Osteocyte (in vitro differentiated cells): ENCODE measurements around the gene MEIS2. TPM values are rescaled to one million over a fixed set of nuclear protein-coding genes. Genes with fewer than 3 reads are reported as not detected.

ENCODE experiments used
- DNase-seq: peaks from one replicate; pipeline ENCODE4 v3.0.0; 2021; ENCODE audit warnings: mixed read lengths; ENCODE audit not compliant: unreplicated experiment; ENCODE audit errors: extremely low spot score
- H3K27ac Mint-ChIP-seq: one replicate; pipeline ENCODE4 v1.8.0; 2021; ENCODE audit warnings: mild to moderate bottlenecking, mixed read lengths; ENCODE audit not compliant: unreplicated experiment
- H3K27me3 Mint-ChIP-seq: one replicate; pipeline ENCODE4 v1.8.0; 2021; ENCODE audit warnings: mixed read lengths; ENCODE audit not compliant: unreplicated experiment
- H3K36me3 Mint-ChIP-seq: one replicate; pipeline ENCODE4 v1.8.0; 2021; ENCODE audit warnings: mixed read lengths; ENCODE audit not compliant: unreplicated experiment
- H3K4me1 Mint-ChIP-seq: one replicate; pipeline ENCODE4 v1.8.0; 2021; ENCODE audit warnings: mixed read lengths; ENCODE audit not compliant: unreplicated experiment
- H3K4me3 Mint-ChIP-seq: one replicate; pipeline ENCODE4 v1.8.0; 2021; ENCODE audit warnings: mild to moderate bottlenecking, moderate library complexity, mixed read lengths; ENCODE audit not compliant: unreplicated experiment
- H3K9me3 Mint-ChIP-seq: one replicate; pipeline ENCODE4 v1.8.0; 2021; ENCODE audit warnings: mixed read lengths; ENCODE audit not compliant: unreplicated experiment
- CTCF ChIP-seq: fragments of 200-600 bp; sonication (generic); IDR thresholded peaks from 2 replicates; pipeline ENCODE4 v1.5.0; 2021; ENCODE audit warnings: antibody characterized with exemption, mild to moderate bottlenecking, moderate library complexity
- total RNA-seq: library from RNA; stranded (reverse); gene quantifications from 2 replicates; pipeline ENCODE4 v1.2.1, GENCODE V29; 2021

Gene MEIS2
- total RNA-seq, 1 donor from 2014 or later, result 79.9 TPM

GRCh38 chr15:36866896-36867295 is 233.5 kb downstream of the MEIS2 start:
- Mint-ChIP-seq H3K27ac (no peak overlapping the region), H3K4me1 (no peaks in the 10 kb centered on the region), H3K27me3 (no peaks in the 10 kb centered on the region), H3K4me3 (no peak overlapping the region), H3K36me3 (no peaks in the 10 kb centered on the region), H3K9me3 (no peaks in the 10 kb centered on the region)
- no peak for DNase-seq
- TF ChIP-seq CTCF, result no peak

- no peaks in the 10 kb centered on the region for H3K9me3 Mint-ChIP-seq
- H3K27ac Mint-ChIP-seq, result no peak overlapping the region
- no peaks in the 10 kb centered on the region for H3K36me3 Mint-ChIP-seq
- TF ChIP-seq CTCF, result no peak
- H3K4me1 Mint-ChIP-seq, result no peaks in the 10 kb centered on the region
- H3K4me3 Mint-ChIP-seq, result no peak overlapping the region
- peaks cover 2% of the 10 kb centered on the region for H3K27me3 Mint-ChIP-seq
- DNase-seq, result no peak
These were observed 236.8 kb downstream of the MEIS2 start for GRCh38 chr15:36863570-36863969.

- peaks cover 3% of the 10 kb centered on the region for H3K36me3 Mint-ChIP-seq
- peaks cover 7% of the 10 kb centered on the region for H3K9me3 Mint-ChIP-seq
- H3K27me3 Mint-ChIP-seq, result peaks cover 4% of the 10 kb centered on the region
- no peak overlapping the region for H3K27ac Mint-ChIP-seq
- H3K4me1 Mint-ChIP-seq, result no peaks in the 10 kb centered on the region
- H3K4me3 Mint-ChIP-seq, result no peak overlapping the region
- no peak for TF ChIP-seq CTCF
- DNase-seq, result no peak
These were observed 239.6 kb downstream of the MEIS2 start for GRCh38 chr15:36860792-36861191.

- DNase-seq, result no peak
- peaks cover 4% of the 10 kb centered on the region for H3K27me3 Mint-ChIP-seq
- no peaks in the 10 kb centered on the region for H3K4me1 Mint-ChIP-seq
- H3K27ac Mint-ChIP-seq, result no peak overlapping the region
- peaks cover 5% of the 10 kb centered on the region for H3K36me3 Mint-ChIP-seq
- H3K4me3 Mint-ChIP-seq, result no peak overlapping the region
- no peak for TF ChIP-seq CTCF
- H3K9me3 Mint-ChIP-seq, result peaks cover 13% of the 10 kb centered on the region
These were observed 241.9 kb downstream of the MEIS2 start for GRCh38 chr15:36858423-36858822.

GRCh38 chr15:36856339-36856973 is 243.9 kb downstream of the MEIS2 start:
- no peak for DNase-seq
- no peak overlapping the region for H3K4me3 Mint-ChIP-seq
- H3K9me3 Mint-ChIP-seq, result peaks cover 13% of the 10 kb centered on the region
- no peak for TF ChIP-seq CTCF
- H3K27ac Mint-ChIP-seq, result no peak overlapping the region
- H3K27me3 Mint-ChIP-seq, result peaks cover 4% of the 10 kb centered on the region
- H3K4me1 Mint-ChIP-seq, result no peaks in the 10 kb centered on the region
- peaks cover 5% of the 10 kb centered on the region for H3K36me3 Mint-ChIP-seq
